Activated naive CD4-positive, alpha-beta T cell treated with anti-CD3 and anti-CD28 coated beads, Interleukin-2, amount 10 ng/mL, durations not matched to agents 7 days and 5 days (primary cell): Measurements from ENCODE around the gene OSBPL10.
"Not testable (repeated sequence)": the region's sequence is repeated elsewhere in the genome, so short reads cannot be mapped to it uniquely, and the experiment has no call there.

ENCODE experiments used
- CTCF ChIA-PET: fragments of 350-600 bp; sonication (Branson Sonifier 250); formaldehyde crosslinking; loops from one replicate; lab custom pipeline; 2021; ENCODE audit warnings: antibody characterized with exemption; lab: Charles Lee
- DNase-seq: peaks from one replicate; pipeline ENCODE4 v3.0.0-alpha.2; 2020
- H3K27ac Mint-ChIP-seq: one replicate; pipeline ENCODE4 v1.8.0; 2021; ENCODE audit warnings: mild to moderate bottlenecking, moderate library complexity, mixed read lengths
- H3K27me3 Mint-ChIP-seq: one replicate; pipeline ENCODE4 v1.8.0; 2021; ENCODE audit warnings: mild to moderate bottlenecking, mixed read lengths
- H3K36me3 Mint-ChIP-seq: one replicate; pipeline ENCODE4 v1.8.0; 2021; ENCODE audit warnings: mixed read lengths
- H3K4me1 Mint-ChIP-seq: one replicate; pipeline ENCODE4 v1.8.0; 2021; ENCODE audit warnings: mixed read lengths
- H3K4me3 Mint-ChIP-seq: one replicate; pipeline ENCODE4 v1.8.0; 2021; ENCODE audit warnings: mild to moderate bottlenecking, moderate library complexity, mixed read lengths
- H3K9me3 Mint-ChIP-seq: one replicate; pipeline ENCODE4 v1.8.0; 2021; ENCODE audit warnings: mixed read lengths

The OSBPL10 gene

GRCh38 chr3:31790193-31791089 lies 190.6 kb downstream of the OSBPL10 start:
- Mint-ChIP-seq H3K27ac (no peak overlapping the region), H3K9me3 (no peaks in the 10 kb centered on the region)
- CTCF ChIA-PET: no interaction called here

GRCh38 chr3:31789429-31789828 lies 191.6 kb downstream of the OSBPL10 start:
- no peak overlapping the region for H3K4me3 Mint-ChIP-seq
- H3K27ac Mint-ChIP-seq: no peak overlapping the region
- H3K9me3 Mint-ChIP-seq: no peaks in the 10 kb centered on the region
- H3K4me1 Mint-ChIP-seq: no peaks in the 10 kb centered on the region
- H3K27me3 Mint-ChIP-seq: peaks cover 14% of the 10 kb centered on the region
- H3K36me3 Mint-ChIP-seq: no peaks in the 10 kb centered on the region
- CTCF ChIA-PET: no interaction called here
- DNase-seq: no peak

More at GRCh38 chr3:31790193-31791089, 190.6 kb downstream of the OSBPL10 start:
- DNase-seq: no peak
- no peaks in the 10 kb centered on the region for H3K4me1 Mint-ChIP-seq
- H3K27me3 Mint-ChIP-seq: peaks cover 14% of the 10 kb centered on the region
- no peak overlapping the region for H3K4me3 Mint-ChIP-seq
- H3K36me3 Mint-ChIP-seq: no peaks in the 10 kb centered on the region

GRCh38 chr3:31785734-31786133 lies 195.3 kb downstream of the OSBPL10 start:
- DNase-seq: no peak
- peaks cover 17% of the 10 kb centered on the region for H3K27me3 Mint-ChIP-seq
- H3K36me3 Mint-ChIP-seq: no peaks in the 10 kb centered on the region
- CTCF ChIA-PET: no interaction called here
- H3K9me3 Mint-ChIP-seq: no peaks in the 10 kb centered on the region
- H3K4me1 Mint-ChIP-seq: no peaks in the 10 kb centered on the region
- no peak overlapping the region for H3K4me3 Mint-ChIP-seq
- H3K27ac Mint-ChIP-seq: no peak overlapping the region

GRCh38 chr3:31785286-31785685 lies 195.8 kb downstream of the OSBPL10 start:
- H3K27ac Mint-ChIP-seq: no peak overlapping the region
- no peaks in the 10 kb centered on the region for H3K4me1 Mint-ChIP-seq
- peaks cover 17% of the 10 kb centered on the region for H3K27me3 Mint-ChIP-seq
- no peak overlapping the region for H3K4me3 Mint-ChIP-seq
- no peak for DNase-seq
- H3K9me3 Mint-ChIP-seq: no peaks in the 10 kb centered on the region
- H3K36me3 Mint-ChIP-seq: no peaks in the 10 kb centered on the region
- CTCF ChIA-PET: no interaction called here

GRCh38 chr3:31783851-31784250 lies 197.2 kb downstream of the OSBPL10 start:
- H3K9me3 Mint-ChIP-seq, H3K4me1 Mint-ChIP-seq, DNase-seq, H3K36me3 Mint-ChIP-seq, H3K4me3 Mint-ChIP-seq, H3K27me3 Mint-ChIP-seq, CTCF ChIA-PET, H3K27ac Mint-ChIP-seq: not testable (repeated sequence)

GRCh38 chr3:31782306-31782705 lies 198.8 kb downstream of the OSBPL10 start:
- H3K27me3 Mint-ChIP-seq, H3K9me3 Mint-ChIP-seq, H3K27ac Mint-ChIP-seq, H3K36me3 Mint-ChIP-seq, CTCF ChIA-PET, H3K4me1 Mint-ChIP-seq, DNase-seq, H3K4me3 Mint-ChIP-seq: not testable (repeated sequence)

GRCh38 chr3:31779514-31779913 lies 201.5 kb downstream of the OSBPL10 start:
- CTCF ChIA-PET: no interaction called here
- no peak for DNase-seq
- no peaks in the 10 kb centered on the region for H3K9me3 Mint-ChIP-seq
- no peaks in the 10 kb centered on the region for H3K36me3 Mint-ChIP-seq
- peaks cover 16% of the 10 kb centered on the region for H3K27me3 Mint-ChIP-seq
- no peak overlapping the region for H3K4me3 Mint-ChIP-seq
- H3K4me1 Mint-ChIP-seq: no peaks in the 10 kb centered on the region
- no peak overlapping the region for H3K27ac Mint-ChIP-seq

- Mint-ChIP-seq H3K9me3 (no peaks in the 10 kb centered on the region), H3K4me3 (no peak overlapping the region), H3K4me1 (no peaks in the 10 kb centered on the region), H3K27me3 (peaks cover 16% of the 10 kb centered on the region), H3K36me3 (no peaks in the 10 kb centered on the region), H3K27ac (no peak overlapping the region)
- CTCF ChIA-PET: interaction anchor here (0.6 kb wide), 2 partner anchors 366 to 398 kb away, joined by 3 read pairs; no protein-coding TSS in a partner anchor
- no peak for DNase-seq
Observed at GRCh38 chr3:31777887-31778286, 203.2 kb downstream of the OSBPL10 start.

- CTCF ChIA-PET: no interaction called here
- Mint-ChIP-seq H3K27ac (no peak overlapping the region), H3K27me3 (peaks cover 14% of the 10 kb centered on the region), H3K4me3 (no peak overlapping the region), H3K4me1 (no peaks in the 10 kb centered on the region), H3K9me3 (no peaks in the 10 kb centered on the region), H3K36me3 (no peaks in the 10 kb centered on the region)
- no peak for DNase-seq
Observed at GRCh38 chr3:31777092-31777491, 204.0 kb downstream of the OSBPL10 start.

- Mint-ChIP-seq H3K4me1 (no peaks in the 10 kb centered on the region), H3K4me3 (no peak overlapping the region), H3K27ac (no peak overlapping the region), H3K27me3 (peaks cover 9% of the 10 kb centered on the region), H3K9me3 (no peaks in the 10 kb centered on the region), H3K36me3 (no peaks in the 10 kb centered on the region)
- CTCF ChIA-PET: no interaction called here
- no peak for DNase-seq
Observed at GRCh38 chr3:31776016-31776415, 205.0 kb downstream of the OSBPL10 start.

- Mint-ChIP-seq H3K27me3 (peaks cover 9% of the 10 kb centered on the region), H3K4me1 (no peaks in the 10 kb centered on the region), H3K4me3 (no peak overlapping the region), H3K9me3 (no peaks in the 10 kb centered on the region), H3K27ac (no peak overlapping the region), H3K36me3 (no peaks in the 10 kb centered on the region)
- CTCF ChIA-PET: no interaction called here
- DNase-seq: no peak
Observed at GRCh38 chr3:31775383-31775782, 205.7 kb downstream of the OSBPL10 start.

- Mint-ChIP-seq H3K4me3 (no peak overlapping the region), H3K27me3 (peaks cover 9% of the 10 kb centered on the region), H3K27ac (no peak overlapping the region), H3K36me3 (no peaks in the 10 kb centered on the region), H3K9me3 (no peaks in the 10 kb centered on the region), H3K4me1 (peaks cover 7% of the 10 kb centered on the region)
- DNase-seq: no peak
- CTCF ChIA-PET: interaction anchor here (0.6 kb wide), 1 partner anchor 398 kb away, joined by 3 read pairs; no protein-coding TSS in a partner anchor
Observed at GRCh38 chr3:31772758-31773473, 208.1 kb downstream of the OSBPL10 start.

GRCh38 chr3:31772272-31772671 lies 208.8 kb downstream of the OSBPL10 start:
- H3K27me3 Mint-ChIP-seq: peaks cover 6% of the 10 kb centered on the region
- no peaks in the 10 kb centered on the region for H3K9me3 Mint-ChIP-seq
- no peak overlapping the region for H3K4me3 Mint-ChIP-seq
- CTCF ChIA-PET: interaction anchor here (2.3 kb wide), 1 partner anchor 48 kb away, joined by 7 read pairs; no protein-coding TSS in a partner anchor
- H3K4me1 Mint-ChIP-seq: peaks cover 12% of the 10 kb centered on the region
- no peak overlapping the region for H3K27ac Mint-ChIP-seq
- H3K36me3 Mint-ChIP-seq: no peaks in the 10 kb centered on the region
- DNase-seq: no peak

GRCh38 chr3:31770822-31771326 lies 210.2 kb downstream of the OSBPL10 start:
- no peak overlapping the region for H3K27ac Mint-ChIP-seq
- CTCF ChIA-PET: interaction anchor here (0.6 to 2.3 kb wide), 3 partner anchors 46 to 196 kb away, joined by 3 to 7 read pairs (median 3); no protein-coding TSS in a partner anchor

More at GRCh38 chr3:31770822-31771326, 210.2 kb downstream of the OSBPL10 start:
- Mint-ChIP-seq H3K36me3 (no peaks in the 10 kb centered on the region), H3K9me3 (no peaks in the 10 kb centered on the region), H3K4me1 (peaks cover 17% of the 10 kb centered on the region), H3K27me3 (peaks cover 6% of the 10 kb centered on the region), H3K4me3 (no peak overlapping the region)
- no peak for DNase-seq
